Activated CD4-positive, alpha-beta T cell treated with anti-CD3 and anti-CD28 coated beads, Interleukin-2, amount 50 U/mL, for 48 hours (primary cell): ENCODE results near the gene PCP2.

Experiments
- DNase-seq, 2 experiments: peaks; one replicate each; pipeline ENCODE4 v3.0.0-alpha.2; 2020

Gene PCP2

DNA sequence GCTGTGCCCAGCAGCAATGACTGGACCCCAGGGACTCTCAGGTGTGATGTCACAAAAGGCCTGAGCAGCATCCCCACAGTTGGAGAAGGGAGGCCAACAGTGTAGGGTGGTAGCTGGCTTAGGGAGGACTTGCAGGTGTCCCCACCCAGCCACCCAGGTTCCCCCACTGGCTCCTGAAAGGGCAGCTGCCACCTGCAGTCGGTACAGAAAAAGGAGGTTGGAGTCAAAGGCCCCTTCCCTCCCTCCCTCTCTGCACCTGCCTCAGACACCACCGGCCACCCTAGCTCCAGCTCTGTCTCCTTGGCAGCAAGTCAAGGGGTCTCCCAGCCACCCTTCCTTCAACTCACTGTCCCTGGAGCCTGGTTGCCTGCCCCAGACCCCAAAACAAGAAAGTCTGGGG, at the start of gene PCP2:
Gene PCP2 (minus strand): TSS at position 22 of the 400 bp plus-strand sequence. CDS start 262 bp downstream, outside the sequence.
- DNase-seq, result no peak

GRCh38 chr19:7682175-7682855, 48.8 kb upstream of the PCP2 start:
- DNase-seq, result no peak

- peak; percentile 85 to 91 for DNase-seq
Observed at GRCh38 chr19:7681340-7682174, 48.0 kb upstream of the PCP2 start.

- peak; percentile 82 to 84 for DNase-seq
Observed at GRCh38 chr19:7680606-7681339, 47.3 kb upstream of the PCP2 start, which contains the start of gene TRAPPC5. TSS of gene TRAPPC5 (plus strand) at chr19:7680833. CDS start at chr19:7682254, 1,421 bp downstream.

DNA sequence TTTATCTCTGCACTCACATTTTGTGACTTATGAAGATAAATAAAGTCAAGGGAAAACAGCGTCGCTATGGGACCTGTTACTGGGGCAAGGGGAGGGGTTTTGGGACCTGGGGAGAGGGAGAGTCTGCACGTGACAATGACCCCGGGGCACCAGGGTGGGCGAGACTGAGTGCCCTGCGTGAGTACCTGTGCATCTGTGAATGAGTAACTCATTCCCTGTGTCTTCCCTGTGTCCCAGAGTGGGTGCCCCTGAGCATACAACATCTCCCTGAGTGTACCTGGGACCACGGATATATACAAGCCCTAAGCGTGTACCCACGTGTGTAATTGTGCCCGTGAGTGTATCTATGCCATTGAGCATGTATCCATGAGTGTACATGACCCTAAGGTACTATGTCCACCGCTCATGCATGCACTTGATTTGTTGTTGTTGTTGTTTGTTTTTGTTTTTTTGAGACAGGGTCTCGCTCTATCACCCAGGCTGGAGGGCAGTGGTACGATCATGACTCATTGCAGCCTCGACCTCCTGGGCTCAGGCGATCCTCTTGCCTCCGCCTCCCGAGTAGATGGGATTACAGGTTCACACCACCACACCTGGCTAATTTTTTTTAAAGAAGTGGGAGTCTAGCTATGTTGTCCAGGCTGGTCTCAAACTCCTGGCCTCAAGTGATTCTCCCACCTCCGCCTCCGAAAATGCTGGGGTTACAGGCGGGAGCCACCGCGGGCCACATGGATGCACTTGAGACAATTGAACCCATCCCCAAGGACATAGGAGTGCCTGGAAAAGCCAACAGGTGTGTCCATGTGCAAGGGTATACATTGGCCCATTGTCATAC, 46.5 kb upstream of the PCP2 start:
- no peak for DNase-seq

DNA sequence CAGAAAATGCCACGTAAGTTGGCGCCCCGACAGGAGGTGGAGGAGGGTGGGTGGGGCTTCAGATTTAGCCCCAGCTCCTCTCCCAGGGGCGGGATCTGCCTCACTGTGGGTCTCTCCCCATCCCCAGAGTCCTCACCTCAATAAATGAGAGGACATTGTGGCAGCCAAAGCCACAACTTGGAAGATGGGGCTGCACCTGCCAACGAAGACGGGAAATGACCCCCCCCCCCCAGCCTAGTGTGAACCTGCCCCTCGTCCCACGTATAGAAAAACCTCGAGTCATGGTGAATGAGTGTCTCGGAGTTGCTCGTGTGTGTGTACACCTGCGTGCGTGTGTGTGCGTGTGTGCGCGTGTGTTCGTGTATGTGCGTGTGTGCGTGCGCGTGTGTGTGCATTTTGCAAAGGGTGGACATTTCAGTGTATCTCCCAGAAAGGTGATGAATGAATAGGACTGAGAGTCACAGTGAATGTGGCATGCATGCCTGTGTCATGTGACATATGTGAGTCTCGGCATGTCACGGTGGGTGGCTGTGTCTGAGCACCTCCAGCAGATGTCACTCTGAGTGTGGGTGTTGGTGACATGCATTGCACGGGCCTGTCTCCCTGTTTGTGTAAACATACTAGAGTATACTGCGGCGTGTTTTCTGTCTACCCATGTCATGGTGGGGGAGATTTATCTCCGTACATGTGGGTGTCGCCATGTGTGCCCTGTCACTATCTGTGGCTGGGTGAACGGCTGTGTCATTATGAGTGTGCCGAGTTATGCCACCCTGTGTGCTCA, 45.6 kb upstream of the PCP2 start:
- DNase-seq, result peak; percentile 58 to 72

DNA sequence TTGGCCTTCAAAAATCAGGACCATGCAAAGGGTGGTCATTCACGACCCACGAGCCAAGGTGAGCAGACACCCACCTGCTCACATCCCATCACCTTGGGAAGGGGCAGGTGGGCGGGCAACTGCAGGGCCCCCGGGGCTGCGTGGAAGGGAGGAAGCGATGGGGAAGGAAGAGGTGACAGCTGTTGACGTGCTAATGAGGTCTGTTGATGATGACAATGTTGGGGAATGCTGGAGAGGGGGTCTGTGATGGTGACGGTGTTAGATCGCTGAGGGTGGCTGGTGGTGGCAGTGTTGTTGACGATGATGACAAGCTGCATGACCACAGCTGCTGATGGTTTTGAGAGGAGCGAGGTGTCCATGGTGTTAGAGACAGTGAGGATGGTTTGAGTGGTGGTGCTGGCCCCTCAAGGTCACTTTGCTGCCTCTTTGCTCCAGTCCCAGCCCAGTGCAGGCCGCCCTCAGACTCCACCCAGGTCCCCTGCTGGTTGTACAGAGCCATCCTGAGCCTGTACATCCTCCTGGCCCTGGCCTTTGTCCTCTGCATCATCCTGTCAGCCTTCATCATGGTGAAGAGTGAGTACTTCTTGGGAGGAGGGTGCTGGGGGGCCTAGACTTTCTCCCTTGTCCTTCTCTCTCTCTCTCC, 44.3 kb upstream of the PCP2 start:
- no peak for DNase-seq

DNA sequence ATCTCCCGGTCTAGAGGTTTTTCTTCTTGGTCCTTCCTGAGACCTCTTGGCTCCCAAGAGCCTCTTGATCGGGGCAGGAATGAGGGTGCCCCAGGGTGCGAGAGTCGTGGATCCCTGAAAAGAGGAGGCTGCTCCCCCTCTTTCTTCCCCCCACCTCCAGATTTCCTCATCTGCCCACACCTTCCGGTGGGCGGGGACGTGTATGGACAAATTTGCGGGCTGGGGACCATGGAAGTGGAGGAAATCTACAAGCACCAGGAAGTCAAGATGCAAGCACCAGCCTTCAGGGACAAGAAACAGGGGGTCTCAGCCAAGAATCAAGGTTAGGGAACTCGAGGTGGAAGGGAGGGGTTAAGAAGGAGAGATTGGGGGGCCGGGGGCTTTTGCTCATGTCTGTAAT, 43.3 kb upstream of the PCP2 start, which contains the start of gene MCEMP1:
Gene MCEMP1 (plus strand): TSS at position 237 of the 400 bp plus-strand sequence. CDS start 31 bp downstream, at position 268.
- DNase-seq, result no peak

DNA sequence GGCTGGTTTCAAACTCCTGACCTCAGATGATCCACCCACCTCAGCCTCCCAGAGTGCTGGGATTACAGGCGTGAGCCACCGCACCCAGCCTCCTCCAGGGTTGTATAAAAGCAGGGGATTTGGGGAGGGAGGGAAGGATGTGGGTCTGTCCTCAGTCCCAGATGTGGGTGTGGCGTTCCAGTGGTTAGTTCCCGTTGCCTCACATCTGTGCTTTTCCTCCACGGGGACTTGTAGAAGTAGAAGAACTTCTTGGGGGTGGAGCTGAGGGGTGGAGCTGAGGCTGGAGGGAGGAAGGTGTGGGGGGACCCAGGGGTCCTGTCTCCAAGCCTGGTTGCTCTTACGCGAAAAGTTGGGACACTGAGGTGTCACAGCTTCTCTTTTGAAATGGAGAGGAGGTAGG, 42.9 kb upstream of the PCP2 start:
- DNase-seq, result no peak

DNA sequence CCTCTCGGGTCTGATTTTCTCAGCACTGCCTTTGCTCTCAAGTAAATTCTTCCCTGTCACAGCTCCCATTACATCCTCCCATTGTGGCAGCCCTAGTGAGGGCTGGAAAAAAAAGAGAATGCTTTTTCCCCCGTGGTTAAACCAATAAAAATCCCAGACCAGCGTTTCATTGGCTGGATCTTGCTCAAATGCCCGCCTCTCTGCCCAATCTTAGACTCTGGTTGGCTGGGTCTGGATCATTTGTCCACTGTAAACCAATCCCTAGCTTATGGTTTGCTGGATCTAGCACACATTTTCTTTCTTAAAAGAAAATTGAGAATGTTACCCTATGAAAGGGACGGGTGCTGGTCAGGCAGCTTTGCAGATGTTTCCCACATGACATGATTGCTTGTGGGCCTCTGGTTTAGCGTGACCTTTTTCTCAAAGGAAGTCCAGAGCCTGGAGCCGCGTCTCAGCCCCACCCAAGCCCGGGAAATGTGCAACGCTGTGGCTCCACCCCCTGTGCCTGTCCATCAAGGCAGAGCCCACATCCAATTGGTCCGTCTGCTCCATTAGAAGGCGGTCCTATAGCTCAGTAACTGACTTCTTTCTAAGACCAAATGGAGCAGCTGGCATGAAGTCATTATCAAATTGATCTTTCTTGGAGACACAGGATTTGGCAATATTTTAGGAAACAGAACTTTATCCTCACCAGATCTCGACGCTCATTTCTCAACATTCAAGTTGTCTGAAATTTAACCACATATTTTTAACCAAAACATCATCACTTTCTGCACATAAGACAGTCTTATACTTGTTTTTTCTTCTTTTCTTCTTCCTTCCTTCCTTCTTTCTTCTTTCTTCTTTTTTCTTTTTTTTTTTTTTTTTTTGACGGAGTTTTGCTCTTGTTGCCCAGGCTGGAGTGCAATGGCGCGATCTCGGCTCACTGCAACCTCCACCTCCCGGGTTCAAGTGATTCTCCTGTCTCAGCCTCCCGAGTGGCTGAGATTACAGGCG, 40.8 kb upstream of the PCP2 start:
- peak; percentile 46 to 53 for DNase-seq

- DNase-seq, result no peak
Observed at GRCh38 chr19:7672522-7672921, 39.0 kb upstream of the PCP2 start.

- DNase-seq, result no peak
Observed at GRCh38 chr19:7670790-7671189, 37.3 kb upstream of the PCP2 start.

- DNase-seq, result no peak
Observed at GRCh38 chr19:7670150-7670783, 36.7 kb upstream of the PCP2 start.

GRCh38 chr19:7669641-7670040, 36.1 kb upstream of the PCP2 start:
- DNase-seq, result no peak

- DNase-seq, result no peak
Observed at GRCh38 chr19:7668842-7669241, 35.3 kb upstream of the PCP2 start, which contains the start of gene RETN. TSS of gene RETN (plus strand) at chr19:7669049. CDS start at chr19:7669327, 278 bp downstream.

GRCh38 chr19:7665076-7665475, 31.6 kb upstream of the PCP2 start:
- DNase-seq, result no peak

GRCh38 chr19:7663706-7664105, 30.2 kb upstream of the PCP2 start:
- no peak for DNase-seq

DNA sequence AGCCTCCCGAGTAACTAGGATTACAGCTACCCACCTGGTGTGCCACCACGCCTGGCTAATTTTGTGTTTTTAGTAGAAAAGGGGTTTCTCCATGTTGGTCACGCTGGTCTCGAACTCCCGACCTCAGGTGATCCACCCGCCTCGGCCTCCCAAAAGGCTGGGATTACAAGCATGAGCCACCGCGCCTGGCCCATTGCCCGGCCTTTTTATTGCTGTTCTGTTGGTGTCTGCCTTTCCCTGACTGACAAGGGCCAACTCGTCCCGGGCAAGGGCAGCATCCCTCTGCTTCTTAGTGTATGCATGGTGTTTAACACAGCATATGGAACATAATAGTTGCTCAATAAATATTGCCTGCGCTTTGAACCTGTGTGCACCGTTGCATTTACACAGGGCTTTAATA, 29.1 kb upstream of the PCP2 start:
- no peak for DNase-seq
